ENCODE data around the gene RNF112. TPM values are rescaled to one million over a fixed set of nuclear protein-coding genes. Genes with fewer than 3 reads are reported as not detected.
A peak's percentile ranks its signal among the peaks of the same experiment; 100 is the strongest.

RNF112 gene
- total RNA-seq, 1 donor from 2014 or later = 0.36 TPM

DNA sequence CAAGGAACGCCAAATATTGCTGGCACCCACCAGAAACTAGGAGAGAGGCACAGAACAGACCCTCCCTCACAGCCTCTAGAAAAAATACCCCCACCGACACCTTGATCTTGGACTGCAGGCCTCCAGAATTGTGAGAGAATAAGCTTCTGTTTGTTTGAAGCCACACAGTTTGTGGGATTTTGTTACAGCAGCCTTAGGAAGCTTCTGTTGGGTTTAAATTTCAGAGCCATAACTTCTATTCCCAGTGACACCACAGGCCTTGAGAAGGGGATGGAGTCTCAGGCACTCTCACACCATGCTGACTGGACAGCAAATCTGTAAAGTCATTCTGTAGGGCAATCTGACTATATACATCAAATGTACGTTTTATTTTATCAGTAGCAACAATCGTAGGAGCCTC is 38.6 kb downstream of the RNF112 start:
- FAIRE-seq = no peak
- Histone ChIP-seq H3K9ac (ENCODE audit: low read length) (no peak overlapping the region), H3K4me3 (ENCODE audit: insufficient read depth, low read depth, low read length) (no peak overlapping the region), H3K9me3 (ENCODE audit: insufficient read depth, low read depth, low read length) (no peaks in the 10 kb centered on the region), H3K4me2 (ENCODE audit: low read length) (peak overlapping the region; percentile 63), H2AFZ (ENCODE audit: low read depth, low read length) (no peak overlapping the region), H3K79me2 (ENCODE audit: insufficient read depth, low read length) (no peaks in the 10 kb centered on the region), H3K27ac (ENCODE audit: low read depth, low read length) (no peak overlapping the region), H4K20me1 (ENCODE audit: insufficient read depth, low read length) (no peaks in the 10 kb centered on the region), H3K36me3 (ENCODE audit: insufficient read depth, low read length) (no peaks in the 10 kb centered on the region), H3K27me3 (ENCODE audit: insufficient read depth, low read length) (peaks cover 14% of the 10 kb centered on the region), H3K4me1 (ENCODE audit: insufficient read depth, low read length) (peaks cover 24% of the 10 kb centered on the region)
- TF ChIP-seq EZH2 (IDR thresholded peaks at IDR 0.05; ENCODE audit: insufficient read depth, low read length) = no peak
- TF ChIP-seq, protein P1, sequence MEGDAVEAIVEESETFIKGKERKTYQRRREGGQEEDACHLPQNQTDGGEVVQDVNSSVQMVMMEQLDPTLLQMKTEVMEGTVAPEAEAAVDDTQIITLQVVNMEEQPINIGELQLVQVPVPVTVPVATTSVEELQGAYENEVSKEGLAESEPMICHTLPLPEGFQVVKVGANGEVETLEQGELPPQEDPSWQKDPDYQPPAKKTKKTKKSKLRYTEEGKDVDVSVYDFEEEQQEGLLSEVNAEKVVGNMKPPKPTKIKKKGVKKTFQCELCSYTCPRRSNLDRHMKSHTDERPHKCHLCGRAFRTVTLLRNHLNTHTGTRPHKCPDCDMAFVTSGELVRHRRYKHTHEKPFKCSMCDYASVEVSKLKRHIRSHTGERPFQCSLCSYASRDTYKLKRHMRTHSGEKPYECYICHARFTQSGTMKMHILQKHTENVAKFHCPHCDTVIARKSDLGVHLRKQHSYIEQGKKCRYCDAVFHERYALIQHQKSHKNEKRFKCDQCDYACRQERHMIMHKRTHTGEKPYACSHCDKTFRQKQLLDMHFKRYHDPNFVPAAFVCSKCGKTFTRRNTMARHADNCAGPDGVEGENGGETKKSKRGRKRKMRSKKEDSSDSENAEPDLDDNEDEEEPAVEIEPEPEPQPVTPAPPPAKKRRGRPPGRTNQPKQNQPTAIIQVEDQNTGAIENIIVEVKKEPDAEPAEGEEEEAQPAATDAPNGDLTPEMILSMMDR (IDR thresholded peaks at IDR 0.05; ENCODE audit: insufficient read depth, low read depth, low read length) = no peak
- no peak for DNase-seq (ENCODE audit: low read depth)
- peaks cover 22% of the 10 kb centered on the region for H3K27me3 Mint-ChIP-seq (ENCODE audit: low read depth, unreplicated experiment)
- peaks cover 3% of the 10 kb centered on the region for H3K9me3 Mint-ChIP-seq (ENCODE audit: unreplicated experiment)
- peaks cover 15% of the 10 kb centered on the region for H3K4me1 Mint-ChIP-seq (ENCODE audit: low read depth, unreplicated experiment)
- no peak overlapping the region for H3K27ac Mint-ChIP-seq (ENCODE audit: unreplicated experiment)
- H3K4me3 Mint-ChIP-seq (ENCODE audit: unreplicated experiment) = no peak overlapping the region
- H3K36me3 Mint-ChIP-seq (ENCODE audit: low read depth, unreplicated experiment) = no peaks in the 10 kb centered on the region

DNA sequence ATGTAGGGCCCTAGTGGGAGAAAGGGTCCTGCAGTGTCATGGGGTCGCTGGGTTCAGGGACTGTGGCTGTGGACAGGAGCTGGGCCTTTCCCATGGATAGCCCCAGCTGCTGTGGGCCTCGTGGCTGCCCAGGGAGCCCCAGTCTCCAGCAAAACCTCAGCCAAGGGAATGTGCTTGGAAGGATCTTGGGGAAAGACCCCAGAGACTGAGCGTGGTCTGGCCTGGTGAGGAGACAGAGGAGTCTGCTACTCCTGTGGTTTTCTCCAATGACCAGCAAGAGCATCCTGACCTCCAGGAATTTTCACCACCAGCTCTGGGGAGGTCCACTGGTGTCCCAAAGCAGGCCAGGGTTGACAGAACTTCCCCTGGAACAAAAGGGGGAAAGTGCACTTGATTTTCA is 42.3 kb downstream of the RNF112 start:
- DNase-seq (ENCODE audit: low read depth) (no peak), FAIRE-seq (no peak)
- Histone ChIP-seq H3K4me3 (ENCODE audit: insufficient read depth, low read depth, low read length) (no peak overlapping the region), H3K27ac (ENCODE audit: low read depth, low read length) (no peak overlapping the region), H3K4me1 (ENCODE audit: insufficient read depth, low read length) (peaks cover 12% of the 10 kb centered on the region), H2AFZ (ENCODE audit: low read depth, low read length) (no peak overlapping the region), H3K4me2 (ENCODE audit: low read length) (no peak overlapping the region), H3K36me3 (ENCODE audit: insufficient read depth, low read length) (no peaks in the 10 kb centered on the region), H3K9me3 (ENCODE audit: insufficient read depth, low read depth, low read length) (no peaks in the 10 kb centered on the region), H3K9ac (ENCODE audit: low read length) (no peak overlapping the region), H4K20me1 (ENCODE audit: insufficient read depth, low read length) (no peaks in the 10 kb centered on the region), H3K79me2 (ENCODE audit: insufficient read depth, low read length) (no peaks in the 10 kb centered on the region), H3K27me3 (ENCODE audit: insufficient read depth, low read length) (peaks cover 27% of the 10 kb centered on the region)
- H3K27ac Mint-ChIP-seq (ENCODE audit: unreplicated experiment) = no peak overlapping the region
- H3K27me3 Mint-ChIP-seq (ENCODE audit: low read depth, unreplicated experiment) = peaks cover 39% of the 10 kb centered on the region
- peaks cover 8% of the 10 kb centered on the region for H3K4me1 Mint-ChIP-seq (ENCODE audit: low read depth, unreplicated experiment)
- no peak overlapping the region for H3K4me3 Mint-ChIP-seq (ENCODE audit: unreplicated experiment)
- TF ChIP-seq, protein P1 (IDR thresholded peaks at IDR 0.05; ENCODE audit: insufficient read depth, low read depth, low read length) = no peak
- no peak for TF ChIP-seq EZH2 (IDR thresholded peaks at IDR 0.05; ENCODE audit: insufficient read depth, low read length)
- H3K36me3 Mint-ChIP-seq (ENCODE audit: low read depth, unreplicated experiment) = no peaks in the 10 kb centered on the region
- peaks cover 5% of the 10 kb centered on the region for H3K9me3 Mint-ChIP-seq (ENCODE audit: unreplicated experiment)

DNA sequence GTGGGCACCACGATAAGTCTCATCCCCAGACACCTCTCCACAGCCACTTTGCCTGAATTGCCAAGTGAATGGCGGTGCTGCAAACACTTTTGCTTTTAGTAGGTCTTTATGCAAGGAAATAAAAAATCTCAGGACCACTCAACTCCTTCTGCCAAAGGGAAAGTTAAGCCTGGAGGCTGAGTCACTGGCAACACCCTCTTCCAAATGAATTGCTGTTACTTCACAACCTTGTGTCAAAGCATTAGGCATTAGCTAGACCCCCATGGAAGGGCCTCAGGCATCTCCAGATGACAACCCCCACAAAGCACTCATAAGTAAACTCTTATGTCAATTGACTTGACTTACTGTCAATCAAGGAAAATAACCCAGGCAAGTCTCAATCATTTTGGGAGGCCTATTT is 43.0 kb downstream of the RNF112 start:
- no peak for FAIRE-seq
- no peak overlapping the region for H3K9ac ChIP-seq (ENCODE audit: low read length)
- no peaks in the 10 kb centered on the region for H3K9me3 ChIP-seq (ENCODE audit: insufficient read depth, low read depth, low read length)
- no peak for DNase-seq (ENCODE audit: low read depth)
- H3K36me3 ChIP-seq (ENCODE audit: insufficient read depth, low read length) = no peaks in the 10 kb centered on the region
- H3K4me1 ChIP-seq (ENCODE audit: insufficient read depth, low read length) = peaks cover 4% of the 10 kb centered on the region
- H3K36me3 Mint-ChIP-seq (ENCODE audit: low read depth, unreplicated experiment) = no peaks in the 10 kb centered on the region
- TF ChIP-seq EZH2 (IDR thresholded peaks at IDR 0.05; ENCODE audit: insufficient read depth, low read length) = no peak
- TF ChIP-seq, protein P1 (IDR thresholded peaks at IDR 0.05; ENCODE audit: insufficient read depth, low read depth, low read length) = no peak
- H4K20me1 ChIP-seq (ENCODE audit: insufficient read depth, low read length) = no peaks in the 10 kb centered on the region
- no peak overlapping the region for H3K4me3 Mint-ChIP-seq (ENCODE audit: unreplicated experiment)
- H3K4me3 ChIP-seq (ENCODE audit: insufficient read depth, low read depth, low read length) = no peak overlapping the region
- H3K27ac ChIP-seq (ENCODE audit: low read depth, low read length) = no peak overlapping the region
- no peak overlapping the region for H3K4me2 ChIP-seq (ENCODE audit: low read length)
- peaks cover 47% of the 10 kb centered on the region for H3K27me3 Mint-ChIP-seq (ENCODE audit: low read depth, unreplicated experiment)
- peaks cover 5% of the 10 kb centered on the region for H3K9me3 Mint-ChIP-seq (ENCODE audit: unreplicated experiment)
- no peaks in the 10 kb centered on the region for H3K79me2 ChIP-seq (ENCODE audit: insufficient read depth, low read length)
- H3K27me3 ChIP-seq (ENCODE audit: insufficient read depth, low read length) = peaks cover 27% of the 10 kb centered on the region
- no peak overlapping the region for H2AFZ ChIP-seq (ENCODE audit: low read depth, low read length)
- peaks cover under 1% of the 10 kb centered on the region for H3K4me1 Mint-ChIP-seq (ENCODE audit: low read depth, unreplicated experiment)
- H3K27ac Mint-ChIP-seq (ENCODE audit: unreplicated experiment) = no peak overlapping the region

All from astrocyte (in vitro differentiated cells and primary cell).